ENCODE measurements around the gene ZNF628.

ZNF628 gene

DNA sequence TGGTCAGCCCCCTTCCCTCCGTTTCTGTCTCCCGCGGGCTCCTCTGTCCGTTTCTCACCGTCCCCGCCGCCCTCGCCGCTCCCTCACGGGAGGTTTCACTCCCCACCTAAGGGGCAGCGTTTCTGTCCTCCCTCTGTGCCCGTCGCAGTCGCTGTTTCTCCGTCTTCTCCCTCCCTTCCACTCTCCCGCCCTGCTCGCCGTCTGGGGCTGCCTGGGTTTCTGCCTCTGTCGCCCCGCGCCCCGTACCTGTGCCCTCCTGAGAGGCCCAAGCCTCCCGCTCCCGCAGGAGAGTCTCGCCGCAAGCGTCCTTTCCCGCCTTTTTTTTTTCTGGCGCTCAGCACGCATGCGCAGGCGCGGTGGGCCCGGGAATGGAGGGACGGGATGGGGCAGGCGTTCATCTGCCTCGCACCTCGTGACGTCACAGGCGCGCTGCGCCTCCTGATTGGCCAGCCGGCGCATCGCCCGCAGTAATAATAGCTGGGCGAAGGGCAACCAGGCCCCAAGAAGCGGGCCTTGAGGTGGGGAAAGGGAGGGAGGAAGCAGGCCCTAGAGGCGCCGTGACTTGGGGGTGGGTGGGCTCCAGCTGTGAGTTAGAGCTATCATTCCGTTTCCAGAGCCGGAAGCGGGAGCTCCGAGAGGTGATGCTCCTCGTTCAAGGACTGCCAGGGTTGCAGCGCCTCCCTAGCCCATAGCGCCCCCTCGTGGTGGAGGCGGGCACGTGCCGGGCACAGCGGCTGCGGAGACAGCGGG lies 27.3 kb downstream of the ZNF628 start (continued):
- TF ChIP-seq, protein P1, sequence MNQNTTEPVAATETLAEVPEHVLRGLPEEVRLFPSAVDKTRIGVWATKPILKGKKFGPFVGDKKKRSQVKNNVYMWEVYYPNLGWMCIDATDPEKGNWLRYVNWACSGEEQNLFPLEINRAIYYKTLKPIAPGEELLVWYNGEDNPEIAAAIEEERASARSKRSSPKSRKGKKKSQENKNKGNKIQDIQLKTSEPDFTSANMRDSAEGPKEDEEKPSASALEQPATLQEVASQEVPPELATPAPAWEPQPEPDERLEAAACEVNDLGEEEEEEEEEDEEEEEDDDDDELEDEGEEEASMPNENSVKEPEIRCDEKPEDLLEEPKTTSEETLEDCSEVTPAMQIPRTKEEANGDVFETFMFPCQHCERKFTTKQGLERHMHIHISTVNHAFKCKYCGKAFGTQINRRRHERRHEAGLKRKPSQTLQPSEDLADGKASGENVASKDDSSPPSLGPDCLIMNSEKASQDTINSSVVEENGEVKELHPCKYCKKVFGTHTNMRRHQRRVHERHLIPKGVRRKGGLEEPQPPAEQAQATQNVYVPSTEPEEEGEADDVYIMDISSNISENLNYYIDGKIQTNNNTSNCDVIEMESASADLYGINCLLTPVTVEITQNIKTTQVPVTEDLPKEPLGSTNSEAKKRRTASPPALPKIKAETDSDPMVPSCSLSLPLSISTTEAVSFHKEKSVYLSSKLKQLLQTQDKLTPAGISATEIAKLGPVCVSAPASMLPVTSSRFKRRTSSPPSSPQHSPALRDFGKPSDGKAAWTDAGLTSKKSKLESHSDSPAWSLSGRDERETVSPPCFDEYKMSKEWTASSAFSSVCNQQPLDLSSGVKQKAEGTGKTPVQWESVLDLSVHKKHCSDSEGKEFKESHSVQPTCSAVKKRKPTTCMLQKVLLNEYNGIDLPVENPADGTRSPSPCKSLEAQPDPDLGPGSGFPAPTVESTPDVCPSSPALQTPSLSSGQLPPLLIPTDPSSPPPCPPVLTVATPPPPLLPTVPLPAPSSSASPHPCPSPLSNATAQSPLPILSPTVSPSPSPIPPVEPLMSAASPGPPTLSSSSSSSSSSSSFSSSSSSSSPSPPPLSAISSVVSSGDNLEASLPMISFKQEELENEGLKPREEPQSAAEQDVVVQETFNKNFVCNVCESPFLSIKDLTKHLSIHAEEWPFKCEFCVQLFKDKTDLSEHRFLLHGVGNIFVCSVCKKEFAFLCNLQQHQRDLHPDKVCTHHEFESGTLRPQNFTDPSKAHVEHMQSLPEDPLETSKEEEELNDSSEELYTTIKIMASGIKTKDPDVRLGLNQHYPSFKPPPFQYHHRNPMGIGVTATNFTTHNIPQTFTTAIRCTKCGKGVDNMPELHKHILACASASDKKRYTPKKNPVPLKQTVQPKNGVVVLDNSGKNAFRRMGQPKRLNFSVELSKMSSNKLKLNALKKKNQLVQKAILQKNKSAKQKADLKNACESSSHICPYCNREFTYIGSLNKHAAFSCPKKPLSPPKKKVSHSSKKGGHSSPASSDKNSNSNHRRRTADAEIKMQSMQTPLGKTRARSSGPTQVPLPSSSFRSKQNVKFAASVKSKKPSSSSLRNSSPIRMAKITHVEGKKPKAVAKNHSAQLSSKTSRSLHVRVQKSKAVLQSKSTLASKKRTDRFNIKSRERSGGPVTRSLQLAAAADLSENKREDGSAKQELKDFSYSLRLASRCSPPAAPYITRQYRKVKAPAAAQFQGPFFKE (tag by site-specific recombination; IDR thresholded peaks at IDR 0.05; ENCODE audit: borderline replicate concordance) = no peak
- TF ChIP-seq, protein P2, sequence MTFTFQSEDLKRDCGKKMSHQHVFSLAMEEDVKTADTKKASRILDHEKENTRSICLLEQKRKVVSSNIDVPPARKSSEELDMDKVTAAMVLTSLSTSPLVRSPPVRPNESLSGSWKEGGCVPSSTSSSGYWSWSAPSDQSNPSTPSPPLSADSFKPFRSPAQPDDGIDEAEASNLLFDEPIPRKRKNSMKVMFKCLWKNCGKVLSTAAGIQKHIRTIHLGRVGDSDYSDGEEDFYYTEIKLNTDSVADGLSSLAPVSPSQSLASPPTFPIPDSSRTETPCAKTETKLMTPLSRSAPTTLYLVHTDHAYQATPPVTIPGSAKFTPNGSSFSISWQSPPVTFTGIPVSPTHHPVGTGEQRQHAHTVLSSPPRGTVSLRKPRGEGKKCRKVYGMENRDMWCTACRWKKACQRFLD (tag by site-specific recombination; IDR thresholded peaks at IDR 0.05) = no peak
- no peak for TF ChIP-seq ZNF571 (tag by site-specific recombination; IDR thresholded peaks at IDR 0.05)
- TF ChIP-seq ZNF223 (tag by site-specific recombination; IDR thresholded peaks at IDR 0.05) = peak; percentile 88
- no peak for TF ChIP-seq RBAK (tag by site-specific recombination; IDR thresholded peaks at IDR 0.05)
- peak; percentile 43; the same call in 1 of the 2 replicates for TF ChIP-seq ZEB2 (tag by site-specific recombination; IDR thresholded peaks at IDR 0.05)
- TF ChIP-seq ZNF10 (tag by site-specific recombination; IDR thresholded peaks at IDR 0.05) = no peak
- no peak for TF ChIP-seq ZNF544 (tag by site-specific recombination; IDR thresholded peaks at IDR 0.05)
- TF ChIP-seq ZNF202 (tag by site-specific recombination; IDR thresholded peaks at IDR 0.05; ENCODE audit: borderline replicate concordance) = no peak
- no peak for TF ChIP-seq OSR2 (tag by site-specific recombination; IDR thresholded peaks at IDR 0.05)
- no peak for TF ChIP-seq ZNF174 (tag by site-specific recombination; IDR thresholded peaks at IDR 0.05)
- peak; percentile 59 for TF ChIP-seq SETDB1 (IDR thresholded peaks at IDR 0.05; ENCODE audit: insufficient read length, low read length)
- 0 out of 2 replicates have a peak, but pooled peaks have one; percentile 34 for TF ChIP-seq SCRT2 (tag by site-specific recombination; IDR thresholded peaks at IDR 0.05)
- peak; percentile 82 for TF ChIP-seq ZNF777 (tag by site-specific recombination; IDR thresholded peaks at IDR 0.05; ENCODE audit: borderline replicate concordance)
- TF ChIP-seq, protein P3, sequence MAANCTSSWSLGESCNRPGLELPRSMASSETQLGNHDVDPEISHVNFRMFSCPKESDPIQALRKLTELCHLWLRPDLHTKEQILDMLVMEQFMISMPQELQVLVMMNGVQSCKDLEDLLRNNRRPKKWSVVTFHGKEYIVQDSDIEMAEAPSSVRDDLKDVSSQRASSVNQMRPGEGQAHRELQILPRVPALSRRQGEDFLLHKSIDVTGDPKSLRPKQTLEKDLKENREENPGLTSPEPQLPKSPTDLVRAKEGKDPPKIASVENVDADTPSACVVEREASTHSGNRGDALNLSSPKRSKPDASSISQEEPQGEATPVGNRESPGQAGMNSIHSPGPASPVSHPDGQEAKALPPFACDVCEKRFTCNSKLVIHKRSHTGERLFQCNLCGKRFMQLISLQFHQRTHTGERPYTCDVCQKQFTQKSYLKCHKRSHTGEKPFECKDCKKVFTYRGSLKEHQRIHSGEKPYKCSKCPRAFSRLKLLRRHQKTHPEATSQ (tag by site-specific recombination; IDR thresholded peaks at IDR 0.05) = peak; percentile 32; the same call in 1 of the 2 replicates
- TF ChIP-seq ZNF792 (tag by site-specific recombination; IDR thresholded peaks at IDR 0.05) = peak; percentile 80; the same call in 1 of the 2 replicates
- no peak for TF ChIP-seq ZNF626 (tag by site-specific recombination; IDR thresholded peaks at IDR 0.05)
- TF ChIP-seq ZNF169 (tag by site-specific recombination; IDR thresholded peaks at IDR 0.05) = no peak; the same call in none of the 2 replicates
- no peak for TF ChIP-seq ZNF24 (tag by site-specific recombination; IDR thresholded peaks at IDR 0.05)
- TF ChIP-seq, protein P4, sequence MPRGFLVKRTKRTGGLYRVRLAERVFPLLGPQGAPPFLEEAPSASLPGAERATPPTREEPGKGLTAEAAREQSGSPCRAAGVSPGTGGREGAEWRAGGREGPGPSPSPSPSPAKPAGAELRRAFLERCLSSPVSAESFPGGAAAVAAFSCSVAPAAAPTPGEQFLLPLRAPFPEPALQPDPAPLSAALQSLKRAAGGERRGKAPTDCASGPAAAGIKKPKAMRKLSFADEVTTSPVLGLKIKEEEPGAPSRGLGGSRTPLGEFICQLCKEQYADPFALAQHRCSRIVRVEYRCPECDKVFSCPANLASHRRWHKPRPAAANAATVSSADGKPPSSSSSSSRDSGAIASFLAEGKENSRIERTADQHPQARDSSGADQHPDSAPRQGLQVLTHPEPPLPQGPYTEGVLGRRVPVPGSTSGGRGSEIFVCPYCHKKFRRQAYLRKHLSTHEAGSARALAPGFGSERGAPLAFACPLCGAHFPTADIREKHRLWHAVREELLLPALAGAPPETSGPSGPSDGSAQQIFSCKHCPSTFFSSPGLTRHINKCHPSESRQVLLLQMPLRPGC (tag by site-specific recombination; IDR thresholded peaks at IDR 0.05) = no peak
- no peak for TF ChIP-seq ZNF510 (tag by site-specific recombination; IDR thresholded peaks at IDR 0.05; ENCODE audit: insufficient replicate concordance)
- no peak for TF ChIP-seq ZNF530 (tag by site-specific recombination; IDR thresholded peaks at IDR 0.05; ENCODE audit: low read depth)
- TF ChIP-seq, protein P5, sequence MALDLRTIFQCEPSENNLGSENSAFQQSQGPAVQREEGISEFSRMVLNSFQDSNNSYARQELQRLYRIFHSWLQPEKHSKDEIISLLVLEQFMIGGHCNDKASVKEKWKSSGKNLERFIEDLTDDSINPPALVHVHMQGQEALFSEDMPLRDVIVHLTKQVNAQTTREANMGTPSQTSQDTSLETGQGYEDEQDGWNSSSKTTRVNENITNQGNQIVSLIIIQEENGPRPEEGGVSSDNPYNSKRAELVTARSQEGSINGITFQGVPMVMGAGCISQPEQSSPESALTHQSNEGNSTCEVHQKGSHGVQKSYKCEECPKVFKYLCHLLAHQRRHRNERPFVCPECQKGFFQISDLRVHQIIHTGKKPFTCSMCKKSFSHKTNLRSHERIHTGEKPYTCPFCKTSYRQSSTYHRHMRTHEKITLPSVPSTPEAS (tag by site-specific recombination; IDR thresholded peaks at IDR 0.05) = no peak
- TF ChIP-seq ZNF302 (tag by site-specific recombination; IDR thresholded peaks at IDR 0.05; ENCODE audit: low read depth) = no peak
- TF ChIP-seq, protein P6, sequence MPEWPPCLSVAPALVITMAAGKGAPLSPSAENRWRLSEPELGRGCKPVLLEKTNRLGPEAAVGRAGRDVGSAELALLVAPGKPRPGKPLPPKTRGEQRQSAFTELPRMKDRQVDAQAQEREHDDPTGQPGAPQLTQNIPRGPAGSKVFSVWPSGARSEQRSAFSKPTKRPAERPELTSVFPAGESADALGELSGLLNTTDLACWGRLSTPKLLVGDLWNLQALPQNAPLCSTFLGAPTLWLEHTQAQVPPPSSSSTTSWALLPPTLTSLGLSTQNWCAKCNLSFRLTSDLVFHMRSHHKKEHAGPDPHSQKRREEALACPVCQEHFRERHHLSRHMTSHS (tag by site-specific recombination; IDR thresholded peaks at IDR 0.05) = no peak

Measured in HEK293 (cell line).